ENCODE measurements around the gene CLEC16A. TPM values are rescaled to one million over a fixed set of nuclear protein-coding genes. Genes with fewer than 3 reads are reported as not detected.

The CLEC16A gene
- total RNA-seq, 4 donors from 2014 or later = 38.2 to 153 (median 92.7) TPM

GRCh38 chr16:11030990-11031510, 86.7 kb downstream of the CLEC16A start:
- no peaks in the 10 kb centered on the region for H3K27me3 ChIP-seq
- peaks cover 0 to 7% (median 0%) of the 10 kb centered on the region in 4 donors for H3K4me1 ChIP-seq
- DNase-seq = no peak
- in situ Hi-C loops (cut with MboI; ENCODE audit: low pct_ligation_motif_present in 1 of 4, low pct_unique_long_range_greater_than_20kb in 1 of 4, low sequenced_read_pairs in 3 of 4) (no loop called here), intact Hi-C loops (cut with DNase I; ENCODE audit: low total_unique reads) (no loop called here)
- no peaks in the 10 kb centered on the region for H3K9me3 ChIP-seq
- TF ChIP-seq POLR2A (IDR thresholded peaks at IDR 0.05) = no peak
- no peak for TF ChIP-seq EP300 (IDR thresholded peaks at IDR 0.05; ENCODE audit: low read depth)
- no peak for TF ChIP-seq POLR2AphosphoS5 (IDR thresholded peaks at IDR 0.05)
- no peak for TF ChIP-seq CTCF (IDR thresholded peaks at IDR 0.05)
- no peak overlapping the region for H3K4me3 ChIP-seq
- 97 to 100% methylated on average over 2 to 7 of the region's 7 CpGs for WGBS, 2 donors (ENCODE audit: low coverage in 1 of 2)
- peaks cover 0 to 32% (median 4%) of the 10 kb centered on the region in 4 donors for H3K36me3 ChIP-seq
- no peak overlapping the region for H3K27ac ChIP-seq

- in situ Hi-C loops (cut with MboI; ENCODE audit: low pct_ligation_motif_present in 1 of 4, low pct_unique_long_range_greater_than_20kb in 1 of 4, low sequenced_read_pairs in 3 of 4) = no loop called here
- intact Hi-C loops (cut with DNase I; ENCODE audit: low total_unique reads) = no loop called here
- H3K27me3 ChIP-seq = no peaks in the 10 kb centered on the region
- H3K27ac ChIP-seq = peak overlapping the region in 2 of 4 donors; percentile 25 to 68
- H3K36me3 ChIP-seq = peaks cover 0 to 20% (median 0%) of the 10 kb centered on the region in 4 donors
- no peak for TF ChIP-seq CTCF (IDR thresholded peaks at IDR 0.05)
- no peak for TF ChIP-seq POLR2A (IDR thresholded peaks at IDR 0.05)
- no peak for TF ChIP-seq POLR2AphosphoS5 (IDR thresholded peaks at IDR 0.05)
- no peak for TF ChIP-seq EP300 (IDR thresholded peaks at IDR 0.05; ENCODE audit: low read depth)
- H3K9me3 ChIP-seq = no peaks in the 10 kb centered on the region
- WGBS, 2 donors (ENCODE audit: low coverage in 1 of 2) = 90 to 93% methylated on average over 2 to 16 of the region's 16 CpGs
- no peak overlapping the region for H3K4me3 ChIP-seq
- peaks cover 0 to 7% (median 0%) of the 10 kb centered on the region in 4 donors for H3K4me1 ChIP-seq
- no peak for DNase-seq
Measured at GRCh38 chr16:11032000-11032921, 87.9 kb downstream of the CLEC16A start.

- intact Hi-C loops (cut with DNase I; ENCODE audit: low total_unique reads) (no loop called here), in situ Hi-C loops (cut with MboI; ENCODE audit: low pct_ligation_motif_present in 1 of 4, low pct_unique_long_range_greater_than_20kb in 1 of 4, low sequenced_read_pairs in 3 of 4) (no loop called here)
- DNase-seq = peak; percentile 26
- TF ChIP-seq CTCF (IDR thresholded peaks at IDR 0.05) (no peak), EP300 (IDR thresholded peaks at IDR 0.05; ENCODE audit: low read depth) (no peak), POLR2AphosphoS5 (IDR thresholded peaks at IDR 0.05) (no peak), POLR2A (IDR thresholded peaks at IDR 0.05) (no peak)
- peaks cover 0 to 14% (median 0%) of the 10 kb centered on the region in 4 donors for H3K36me3 ChIP-seq
- peak overlapping the region; percentile 42 to 61 (median 52) for H3K27ac ChIP-seq
- H3K4me3 ChIP-seq = no peak overlapping the region
- no peaks in the 10 kb centered on the region for H3K27me3 ChIP-seq
- peaks cover 0 to 7% (median 0%) of the 10 kb centered on the region in 4 donors for H3K4me1 ChIP-seq
- WGBS, 2 donors (ENCODE audit: low coverage in 1 of 2) = 70 to 78% methylated on average over 7 of the region's 7 CpGs
- H3K9me3 ChIP-seq = no peaks in the 10 kb centered on the region
Measured at GRCh38 chr16:11032922-11033291, 88.5 kb downstream of the CLEC16A start.

- 80 to 85% methylated on average over 8 to 14 of the region's 14 CpGs for WGBS, 2 donors (ENCODE audit: low coverage in 1 of 2)
- intact Hi-C loops (cut with DNase I; ENCODE audit: low total_unique reads) (no loop called here), in situ Hi-C loops (cut with MboI; ENCODE audit: low pct_ligation_motif_present in 1 of 4, low pct_unique_long_range_greater_than_20kb in 1 of 4, low sequenced_read_pairs in 3 of 4) (no loop called here)
- Histone ChIP-seq H3K36me3 (peaks cover 0 to 5% (median 0%) of the 10 kb centered on the region in 4 donors), H3K27me3 (no peaks in the 10 kb centered on the region), H3K9me3 (no peaks in the 10 kb centered on the region), H3K27ac (peak overlapping the region; percentile 42 to 61 (median 52)), H3K4me1 (peaks cover 0 to 11% (median 0%) of the 10 kb centered on the region in 4 donors), H3K4me3 (no peak overlapping the region)
- peak in 2 of 3 donors; percentile 52 to 69 for TF ChIP-seq POLR2AphosphoS5 (IDR thresholded peaks at IDR 0.05)
- no peak for TF ChIP-seq POLR2A (IDR thresholded peaks at IDR 0.05)
- no peak for TF ChIP-seq EP300 (IDR thresholded peaks at IDR 0.05; ENCODE audit: low read depth)
- DNase-seq = no peak
Measured at GRCh38 chr16:11033629-11034420, 89.5 kb downstream of the CLEC16A start.

All from transverse colon (tissue), 4 donors.